K562 (cell line): ENCODE measurements around the gene OSBPL3. TPM values are rescaled to one million over a fixed set of nuclear protein-coding genes. Genes with fewer than 3 reads are reported as not detected.

Experiments used
- ATF7 ChIP-seq: fragments of 450-650 bp; IDR thresholded peaks from 2 replicates; pipeline ENCODE4 v1.7.1; 2014; ENCODE audit warnings: mild to moderate bottlenecking, moderate library complexity
- CBFA2T3 ChIP-seq: fragments of 450-650 bp; IDR thresholded peaks from 2 replicates; pipeline ENCODE4 v1.6.1; 2017
- EHMT2 ChIP-seq: fragments of 450-650 bp; IDR thresholded peaks from 2 replicates; pipeline ENCODE4 v1.6.1; 2018; ENCODE audit warnings: antibody characterized with exemption
- ETS2 ChIP-seq: IDR thresholded peaks from 2 replicates; pipeline ENCODE4 v1.6.1; 2016; ENCODE audit warnings: borderline replicate concordance, missing genetic modification characterization, mild to moderate bottlenecking, moderate library complexity, missing compliant biosample characterization; ENCODE audit not compliant: poor library complexity, severe bottlenecking
- HMG20A ChIP-seq: fragments of 450-650 bp; formaldehyde crosslinking; conservative IDR thresholded peaks from 2 replicates; pipeline ENCODE4 v1.4.0; 2020; ENCODE audit warnings: mild to moderate bottlenecking, mixed read lengths
- HMGN3 ChIP-seq: IDR thresholded peaks from 2 replicates; pipeline ENCODE4 v1.6.1; 2011; ENCODE audit warnings: borderline replicate concordance, low read depth, mild to moderate bottlenecking, mixed read lengths, low read length; ENCODE audit not compliant: insufficient read length; ENCODE audit errors: extremely low read depth
- MAFF ChIP-seq: IDR thresholded peaks from 2 replicates; pipeline ENCODE4 v1.6.1; 2012; ENCODE audit warnings: low read length, improper control_type of control experiment
- NELFE ChIP-seq: IDR thresholded peaks from 2 replicates; pipeline ENCODE4 v1.6.1; 2011; ENCODE audit warnings: mild to moderate bottlenecking; ENCODE audit not compliant: insufficient read depth, insufficient read length
- NR3C1 ChIP-seq: sonication (generic); formaldehyde crosslinking; IDR thresholded peaks from 2 replicates; pipeline ENCODE4 v1.8.1; 2022; ENCODE audit warnings: missing genetic modification reagents
- PHF21A ChIP-seq: fragments of 450-650 bp; IDR thresholded peaks from 2 replicates; pipeline ENCODE4 v1.6.1; 2017; ENCODE audit warnings: low read depth, borderline replicate concordance
- RBM25 ChIP-seq: fragments of 200-400 bp; formaldehyde crosslinking; IDR thresholded peaks from 2 replicates; pipeline ENCODE4 v1.6.1; 2018; ENCODE audit warnings: low read length, low read depth, moderate library complexity; ENCODE audit not compliant: severe bottlenecking
- SOX6 ChIP-seq: fragments of 450-650 bp; IDR thresholded peaks from 2 replicates; pipeline ENCODE4 v1.6.1; 2014; ENCODE audit warnings: mild to moderate bottlenecking
- TAF9B ChIP-seq: fragments of 450-650 bp; IDR thresholded peaks from 2 replicates; pipeline ENCODE4 v1.6.1; 2018; ENCODE audit warnings: mild to moderate bottlenecking; ENCODE audit not compliant: partially characterized antibody
- ZNF311 ChIP-seq: fragments of 250-450 bp; sonication (Bioruptor Pico); IDR thresholded peaks from 2 replicates; pipeline ENCODE4 v1.4.0; 2020; ENCODE audit warnings: mild to moderate bottlenecking, moderate library complexity
- ZNF785 ChIP-seq: fragments of 250-450 bp; sonication (Bioruptor Pico); IDR thresholded peaks from 2 replicates; pipeline ENCODE4 v1.4.0; 2020; ENCODE audit warnings: mild to moderate bottlenecking
- polyA plus RNA-seq, 8 experiments: library from polyadenylated mRNA; depleted of rRNA in 4 of 8; stranded (reverse) in 5 of 8; unstranded in 3 of 8; fragments of >200 nt; fragmentation: Nextera tagmentation in 2 of 8; fragmentation: Illumina TruSeq in 1 of 8; extraction: Ambion mirVana in 2 of 8; extraction: Trizol in 1 of 8; gene quantifications; 2 replicates each; pipeline versions ENCODE4 v1.2.1 to v1.2.3, GENCODE V29; 2011 to 2014; ENCODE audit warnings: inconsistent platforms in 1 of 8, missing spikeins in 1 of 8
- total RNA-seq, 7 experiments: library from RNA; depleted of rRNA in 6 of 7; stranded (reverse); fragments of >200 nt in 6 of 7; fragmentation: Illumina TruSeq in 2 of 7; extraction: Trizol in 2 of 7; gene quantifications; 2 replicates each; pipeline versions ENCODE4 v1.2.1 to v1.2.3, GENCODE V29; 2011 to 2021; ENCODE audit warnings: low replicate concordance in 1 of 7
- TF ChIP-seq, protein P1 (sequence below): fragments of 250-450 bp; sonication (Bioruptor Pico); IDR thresholded peaks from 2 replicates; pipeline ENCODE4 v1.8.0; 2022; ENCODE audit warnings: moderate library complexity, mild to moderate bottlenecking, inconsistent platforms
- TF ChIP-seq, protein P2 (sequence below): fragments of 450-650 bp; formaldehyde crosslinking; IDR thresholded peaks from 2 replicates; pipeline ENCODE4 v1.4.0; 2022; ENCODE audit warnings: mild to moderate bottlenecking, moderate library complexity

OSBPL3 gene
- total and polyA plus RNA-seq, 9 of the 15 experiments (the other 6 are each of a cell fraction or from before 2014, with no cell fraction given): 4.8 to 37.2 (median 26.5) TPM

DNA sequence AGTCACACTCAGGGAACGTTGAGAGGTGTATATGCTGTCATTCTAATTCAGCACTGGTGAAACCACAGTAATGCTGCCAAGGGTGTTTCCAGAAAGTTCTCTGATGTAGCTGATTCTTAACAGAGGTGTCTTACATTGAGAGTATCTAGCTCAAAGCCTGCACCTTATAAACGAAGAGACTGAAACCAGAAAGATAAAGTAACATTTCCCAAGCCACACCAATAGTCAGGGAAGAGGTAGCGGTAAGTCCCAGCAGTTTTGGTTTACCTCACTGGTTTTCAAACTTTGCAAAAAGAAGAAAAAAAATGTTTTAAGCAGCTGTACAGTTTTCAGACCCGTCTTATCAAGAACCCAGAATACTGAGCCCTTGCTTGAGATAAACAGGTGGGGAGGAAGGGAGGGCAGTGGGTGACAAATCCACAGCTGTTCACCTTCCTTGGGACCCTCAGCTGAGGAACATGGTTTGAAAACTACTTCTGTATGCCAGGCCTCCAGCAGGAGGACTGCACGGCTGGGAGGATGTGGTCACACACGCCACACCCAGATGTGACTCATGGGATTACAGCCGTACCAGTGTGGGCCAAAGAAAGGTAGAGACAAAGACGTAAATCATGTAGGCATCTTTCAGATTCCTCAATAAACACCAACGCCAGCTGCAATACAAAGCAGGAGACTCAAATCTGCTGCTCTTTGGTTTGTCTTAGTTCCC, 158.8 kb downstream of the OSBPL3 start (continued):
- TF ChIP-seq CBFA2T3 (peak; percentile 80), TAF9B (peak; percentile 61), ZNF785 (CRISPR knock-in tag) (no peak), RBM25 (no peak), HMG20A (no peak), SOX6 (peak; percentile 65), PHF21A (no peak), ATF7 (peak; percentile 84; the same call in 1 of the 2 replicates), NR3C1 (CRISPR knock-in tag) (no peak), ETS2 (tag) (no peak), ZNF311 (CRISPR knock-in tag) (0 out of 2 replicates have a peak, but pooled peaks have one; percentile 36), MAFF (no peak), HMGN3 (no peak), EHMT2 (no peak), NELFE (no peak)
- TF ChIP-seq, protein P1, sequence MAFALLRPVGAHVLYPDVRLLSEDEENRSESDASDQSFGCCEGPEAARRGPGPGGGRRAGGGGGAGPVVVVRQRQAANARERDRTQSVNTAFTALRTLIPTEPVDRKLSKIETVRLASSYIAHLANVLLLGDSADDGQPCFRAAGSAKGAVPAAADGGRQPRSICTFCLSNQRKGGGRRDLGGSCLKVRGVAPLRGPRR: no peak
- TF ChIP-seq, protein P2, sequence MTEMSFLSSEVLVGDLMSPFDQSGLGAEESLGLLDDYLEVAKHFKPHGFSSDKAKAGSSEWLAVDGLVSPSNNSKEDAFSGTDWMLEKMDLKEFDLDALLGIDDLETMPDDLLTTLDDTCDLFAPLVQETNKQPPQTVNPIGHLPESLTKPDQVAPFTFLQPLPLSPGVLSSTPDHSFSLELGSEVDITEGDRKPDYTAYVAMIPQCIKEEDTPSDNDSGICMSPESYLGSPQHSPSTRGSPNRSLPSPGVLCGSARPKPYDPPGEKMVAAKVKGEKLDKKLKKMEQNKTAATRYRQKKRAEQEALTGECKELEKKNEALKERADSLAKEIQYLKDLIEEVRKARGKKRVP (CRISPR knock-in tag): 0 out of 2 replicates have a peak, but pooled peaks have one; percentile 40
